H1 (cell line): ENCODE results near the gene SLC28A1. TPM values are rescaled to one million over a fixed set of nuclear protein-coding genes. Genes with fewer than 3 reads are reported as not detected.

Experiments
- CTBP2 ChIP-seq: IDR thresholded peaks from 2 replicates; pipeline ENCODE4 v1.7.0; 2011; ENCODE audit warnings: borderline replicate concordance, mild to moderate bottlenecking, moderate library complexity, mixed read lengths, low read length; ENCODE audit not compliant: insufficient read depth, insufficient read length
- GABPA ChIP-seq: IDR thresholded peaks from 2 replicates; pipeline ENCODE4 v1.6.1; 2011; ENCODE audit warnings: mild to moderate bottlenecking, low read length, moderate library complexity, borderline replicate concordance; ENCODE audit not compliant: insufficient read depth
- GTF2F1 ChIP-seq: IDR thresholded peaks from 2 replicates; pipeline ENCODE4 v1.6.1; 2012; ENCODE audit warnings: low read depth, low read length, improper control_type of control experiment, borderline replicate concordance
- RFX5 ChIP-seq: IDR thresholded peaks from 2 replicates; pipeline ENCODE4 v1.6.1; 2011; ENCODE audit warnings: low read depth, low read length, improper control_type of control experiment, borderline replicate concordance
- TEAD4 ChIP-seq: IDR thresholded peaks from 2 replicates; pipeline ENCODE4 v1.6.1; 2012; ENCODE audit warnings: low read depth, low read length, inconsistent platforms, mixed read lengths
- polyA plus RNA-seq, 7 experiments: library from polyadenylated mRNA; depleted of rRNA in 3 of 7; stranded (reverse) in 5 of 7; unstranded in 2 of 7; fragments of >200 nt in 5 of 7; fragments of 200-250 nt in 2 of 7; gene quantifications; 1 replicate in 5 of 7; 2 replicates in 1 of 7; 4 replicates in 1 of 7; pipeline versions ENCODE4 v1.2.1 to v1.2.3, GENCODE V29; 2011 to 2013; ENCODE audit warnings: missing spikeins in 2 of 7, mixed read lengths in 2 of 7
- total RNA-seq: library from RNA; stranded (reverse); fragmentation: NEBNext Ultra II Directional; extraction: Animal tissue kit (Norgen Biotek cat#: 25700); gene quantifications from 2 replicates; pipeline ENCODE4 v1.2.1, GENCODE V29; 2021

Gene SLC28A1
- total and polyA plus RNA-seq, 2 of the 8 experiments (the other 6 are each of a cell fraction or from before 2014, with no cell fraction given), result 0.09 TPM; not detected in 1

- TF ChIP-seq CTBP2, result no peak
- TF ChIP-seq GABPA, result no peak
- TF ChIP-seq GTF2F1, result no peak
- TF ChIP-seq TEAD4, result no peak
- no peak for TF ChIP-seq RFX5
- TF ChIP-seq, all 59 proteins: peak for 0
Observed at GRCh38 chr15:84983294-84983693, 98.8 kb downstream of the SLC28A1 start (continued).
